Stimulated activated CD4-positive, alpha-beta T cell treated with anti-CD3 and anti-CD28 coated beads, Interleukin-1b, Interleukin-23, amount 100 ng/mL, for 24 hours (primary cell): Measurements from ENCODE around the gene BAAT.

Experiments
- DNase-seq, 4 experiments: peaks; one replicate each; pipeline ENCODE4 v3.0.0-alpha.2; 2020; ENCODE audit warnings: low read depth in 4 of 4, low spot score in 1 of 4

BAAT gene

DNA sequence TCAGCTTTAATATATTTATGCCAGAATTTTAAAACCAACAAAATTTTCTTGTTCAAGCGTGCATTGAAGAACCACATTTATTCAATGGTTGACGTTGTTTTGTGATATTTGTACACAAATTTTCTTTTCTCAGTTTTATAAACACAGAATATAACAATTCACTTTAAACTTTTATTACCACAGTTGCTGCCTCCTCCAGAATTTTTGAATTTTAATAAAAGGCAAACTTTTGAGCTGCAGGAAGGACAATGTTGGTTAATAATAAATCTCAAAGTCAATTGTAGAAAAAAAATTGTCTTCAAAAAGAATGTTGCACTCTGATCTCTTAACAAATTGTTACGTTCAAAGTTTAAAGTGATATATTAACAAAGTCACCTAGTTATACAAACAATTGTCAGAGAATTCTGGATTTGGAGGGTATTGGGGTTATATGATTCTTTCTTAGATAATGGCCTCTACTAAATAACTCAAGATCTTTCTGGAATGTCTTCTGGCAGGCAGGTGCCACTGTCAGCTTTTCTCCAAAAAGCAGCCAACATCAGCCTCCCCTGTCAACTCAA, 60.5 kb downstream of the BAAT start:
- no peak for DNase-seq

DNA sequence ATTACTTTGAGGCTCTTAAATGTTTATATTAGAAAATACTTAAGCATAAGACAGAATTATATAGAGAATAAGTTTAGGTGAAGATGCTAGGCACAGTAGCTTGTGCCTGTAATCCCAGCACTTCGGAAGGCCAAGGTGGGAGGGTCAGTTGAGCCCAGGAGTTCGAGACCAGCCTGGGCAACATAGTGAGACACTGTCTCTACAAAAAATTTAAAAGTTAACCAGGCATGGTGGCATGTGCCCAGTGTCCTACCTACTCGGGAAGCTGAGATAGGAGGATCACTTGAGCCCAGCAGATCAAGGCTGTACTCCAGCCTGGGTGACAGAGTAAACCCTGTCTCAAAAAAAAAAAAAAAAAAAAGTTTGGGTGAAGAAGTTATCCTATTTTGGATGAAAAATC, 61.7 kb downstream of the BAAT start:
- DNase-seq, result no peak

DNA sequence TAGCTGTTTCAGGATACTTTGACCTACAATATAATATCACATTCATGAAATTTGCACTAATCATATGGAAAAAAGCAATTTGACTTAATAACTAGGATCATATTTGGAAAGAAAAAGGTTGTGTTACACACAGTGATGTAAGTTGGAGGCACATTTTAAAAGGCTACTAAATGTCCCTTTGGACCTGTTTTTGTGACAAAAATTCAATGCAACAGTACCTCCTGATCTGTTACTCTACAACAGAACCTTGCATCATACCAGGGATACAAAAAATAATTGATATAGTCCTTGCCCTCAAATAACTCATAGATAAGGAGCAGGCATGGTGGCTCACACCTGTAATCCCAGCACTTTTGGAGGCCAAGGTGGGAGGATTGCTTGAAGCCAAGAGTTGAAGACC, 67.1 kb downstream of the BAAT start:
- DNase-seq, result no peak

DNA sequence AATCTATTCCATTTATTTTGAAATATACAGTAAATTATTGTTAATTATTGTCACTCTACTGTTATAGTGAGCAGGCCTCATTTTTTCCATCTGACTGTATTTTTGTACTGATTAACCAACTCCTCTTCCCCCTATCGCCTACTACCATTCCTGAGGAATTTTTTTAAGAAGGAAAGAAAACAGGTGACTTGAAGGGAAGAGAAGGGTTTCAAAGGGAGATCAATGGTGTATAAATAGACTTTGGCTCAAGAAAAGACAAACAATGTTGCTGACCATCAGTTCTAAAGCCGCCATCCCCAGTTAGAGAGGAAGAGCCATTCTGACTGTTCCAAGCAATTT, 69.7 kb downstream of the BAAT start:
- no peak for DNase-seq

DNA sequence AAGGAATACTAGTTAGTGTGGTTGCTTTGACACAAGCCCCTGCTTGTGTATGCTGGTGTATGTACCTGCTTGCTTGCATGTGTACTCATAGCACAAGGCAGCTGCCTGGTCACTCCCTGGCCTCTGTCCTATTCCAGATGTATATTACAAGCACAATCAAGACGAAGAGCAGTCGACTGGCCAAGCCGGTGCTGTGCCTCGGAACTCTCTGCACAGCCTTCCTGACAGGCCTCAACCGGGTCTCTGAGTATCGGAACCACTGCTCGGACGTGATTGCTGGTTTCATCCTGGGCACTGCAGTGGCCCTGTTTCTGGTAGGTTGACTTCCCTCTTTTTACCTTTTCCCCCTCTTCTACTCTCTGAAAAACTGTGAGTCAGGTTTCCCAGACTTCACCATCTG, 72.1 kb downstream of the BAAT start:
- no peak for DNase-seq

DNA sequence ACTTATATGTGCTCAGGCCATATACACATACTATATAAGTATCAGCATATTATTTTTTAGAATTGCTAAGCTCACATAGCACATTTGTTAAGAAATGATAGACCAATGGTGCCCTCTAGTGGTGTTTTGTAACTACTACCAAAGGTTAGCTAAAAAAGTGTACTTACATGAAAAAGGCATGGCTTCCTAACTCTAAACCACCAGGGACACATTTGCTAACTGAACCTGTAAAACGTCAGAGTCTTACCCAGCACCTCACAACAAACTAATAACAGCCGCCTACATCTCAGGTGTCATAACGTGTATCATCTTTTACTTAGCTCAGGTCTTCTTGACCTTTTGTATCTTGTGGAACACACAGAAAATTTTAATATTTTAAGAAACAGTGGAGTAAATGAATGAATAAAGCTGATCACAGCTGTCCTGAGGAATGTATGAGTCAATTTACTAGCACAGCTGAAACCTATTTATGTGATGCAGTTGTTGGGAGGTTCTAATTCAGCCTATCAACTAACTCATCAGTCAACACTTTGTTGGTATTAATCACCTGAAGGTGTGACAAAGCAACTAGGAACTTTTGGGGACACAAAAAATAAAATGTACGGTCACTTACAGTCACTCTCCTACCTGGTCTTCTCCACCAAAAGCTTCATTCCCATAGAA, 72.9 kb downstream of the BAAT start:
- DNase-seq, result peak in 1 of 4 experiments; percentile 2

DNA sequence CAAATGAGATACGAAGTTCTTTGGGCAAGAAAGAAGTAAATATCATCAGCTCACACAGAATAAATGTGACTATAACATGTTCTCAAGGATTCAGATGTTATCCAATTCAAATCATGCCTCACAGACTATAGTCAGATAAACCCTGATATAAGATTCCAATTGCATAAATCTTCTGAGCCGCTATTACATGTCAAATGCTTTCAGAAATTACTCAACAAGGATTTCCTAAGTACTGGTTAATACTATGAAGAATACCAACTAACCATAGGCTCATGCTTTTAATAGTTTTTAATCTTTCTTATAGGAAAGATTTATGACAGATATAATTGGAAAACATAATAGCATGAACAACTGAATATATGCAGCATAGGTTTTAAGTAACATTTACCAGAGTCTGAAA, 73.6 kb downstream of the BAAT start:
- no peak for DNase-seq
